GM12872 (cell line): ENCODE data around the gene FBXW11.

Experiments
- TF ChIP-seq, protein P1 (sequence below): IDR thresholded peaks from 3 replicates; pipeline ENCODE4 v1.5.1; 2011; ENCODE audit warnings: low read depth, mild to moderate bottlenecking, low read length, moderate library complexity; ENCODE audit not compliant: insufficient read depth

Gene FBXW11

DNA sequence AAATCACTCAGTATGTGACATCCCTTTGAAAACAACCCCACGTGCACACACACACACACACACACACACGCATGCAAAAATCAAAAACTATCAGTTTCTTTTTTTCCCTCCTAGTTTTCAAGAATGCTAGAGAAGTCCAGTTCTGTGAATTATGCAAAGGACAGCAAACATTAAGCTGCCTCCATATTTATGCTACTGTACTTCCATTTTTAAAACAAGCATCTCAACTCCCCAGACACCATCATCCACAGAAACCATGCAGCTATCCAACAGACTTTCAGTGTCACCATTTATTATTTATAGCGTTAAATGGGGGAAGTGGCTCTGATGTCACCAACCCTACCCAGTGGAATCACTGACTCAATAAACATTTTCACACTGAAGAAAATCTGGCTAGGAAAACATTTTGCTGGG lies 1.6 kb downstream of the FBXW11 start:
- TF ChIP-seq, protein P1, sequence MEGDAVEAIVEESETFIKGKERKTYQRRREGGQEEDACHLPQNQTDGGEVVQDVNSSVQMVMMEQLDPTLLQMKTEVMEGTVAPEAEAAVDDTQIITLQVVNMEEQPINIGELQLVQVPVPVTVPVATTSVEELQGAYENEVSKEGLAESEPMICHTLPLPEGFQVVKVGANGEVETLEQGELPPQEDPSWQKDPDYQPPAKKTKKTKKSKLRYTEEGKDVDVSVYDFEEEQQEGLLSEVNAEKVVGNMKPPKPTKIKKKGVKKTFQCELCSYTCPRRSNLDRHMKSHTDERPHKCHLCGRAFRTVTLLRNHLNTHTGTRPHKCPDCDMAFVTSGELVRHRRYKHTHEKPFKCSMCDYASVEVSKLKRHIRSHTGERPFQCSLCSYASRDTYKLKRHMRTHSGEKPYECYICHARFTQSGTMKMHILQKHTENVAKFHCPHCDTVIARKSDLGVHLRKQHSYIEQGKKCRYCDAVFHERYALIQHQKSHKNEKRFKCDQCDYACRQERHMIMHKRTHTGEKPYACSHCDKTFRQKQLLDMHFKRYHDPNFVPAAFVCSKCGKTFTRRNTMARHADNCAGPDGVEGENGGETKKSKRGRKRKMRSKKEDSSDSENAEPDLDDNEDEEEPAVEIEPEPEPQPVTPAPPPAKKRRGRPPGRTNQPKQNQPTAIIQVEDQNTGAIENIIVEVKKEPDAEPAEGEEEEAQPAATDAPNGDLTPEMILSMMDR: no peak

DNA sequence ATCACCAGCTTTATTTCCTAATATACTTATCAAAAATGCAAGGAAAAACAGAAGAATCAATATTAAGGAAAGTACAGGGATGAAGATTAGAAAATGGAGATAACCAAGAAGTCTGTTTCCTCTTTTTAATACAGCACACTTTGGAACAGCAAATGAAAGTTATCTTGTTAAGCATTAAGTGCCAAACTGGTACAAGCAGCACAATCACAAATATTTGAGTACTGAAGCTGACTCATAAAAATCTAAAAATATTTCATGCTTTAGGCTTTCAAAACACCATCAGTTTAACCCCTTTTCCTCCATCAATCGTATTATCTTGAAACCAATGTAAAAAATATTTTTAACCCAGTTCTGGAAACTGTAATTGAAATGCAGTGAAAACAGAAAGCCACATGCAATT lies 2.7 kb downstream of the FBXW11 start:
- TF ChIP-seq, protein P1: no peak

DNA sequence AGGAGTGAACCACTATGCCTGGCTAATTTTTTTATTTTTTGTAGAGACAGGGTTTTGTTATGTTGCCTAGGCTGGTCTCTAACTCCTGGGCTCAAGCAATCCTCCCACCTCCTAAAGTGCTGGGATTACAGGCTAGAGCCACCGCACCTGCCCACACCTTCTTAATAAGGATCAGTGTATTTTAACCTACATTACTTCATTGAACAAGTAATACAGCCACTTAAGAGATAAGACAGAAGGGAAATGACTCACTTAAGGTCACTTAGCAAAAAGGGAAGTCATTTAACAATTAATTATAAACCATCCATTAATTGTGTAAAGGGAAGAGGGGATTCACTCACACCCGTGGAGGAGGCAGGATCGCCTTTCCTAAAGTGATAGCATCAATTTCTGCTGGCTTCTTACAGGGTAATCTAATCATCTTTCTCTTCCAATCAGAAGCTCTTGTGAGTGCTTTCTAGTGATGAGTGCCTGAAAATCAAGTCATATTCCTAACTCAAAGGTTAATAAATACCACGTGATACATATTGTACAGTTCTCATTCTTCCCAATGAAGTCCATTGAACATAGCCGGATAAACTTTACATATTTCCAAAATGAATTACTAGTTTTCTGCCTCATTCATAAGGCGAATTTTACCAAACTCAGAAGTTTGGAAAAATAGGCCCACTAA lies 3.5 kb downstream of the FBXW11 start:
- TF ChIP-seq, protein P1: no peak

DNA sequence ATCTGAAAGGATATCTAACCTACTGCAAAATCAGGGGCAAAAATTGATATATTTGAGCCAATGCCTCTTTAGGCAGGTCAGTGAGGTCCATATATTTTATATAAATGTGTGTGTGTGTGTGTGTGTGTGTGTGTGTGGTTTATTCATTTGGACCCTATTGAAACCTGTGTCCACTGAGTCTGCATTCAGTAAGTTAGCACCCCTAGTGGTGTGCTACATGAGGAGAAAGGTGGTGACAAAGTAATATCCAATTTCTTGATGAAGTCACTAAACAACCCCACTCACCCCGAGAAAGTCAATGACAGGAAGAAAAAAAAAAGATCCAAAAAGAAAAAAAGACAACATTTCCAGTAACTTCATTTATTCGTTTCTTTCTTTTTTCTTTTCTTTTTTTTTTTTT lies 4.1 kb downstream of the FBXW11 start:
- TF ChIP-seq, protein P1: peak; percentile 66

DNA sequence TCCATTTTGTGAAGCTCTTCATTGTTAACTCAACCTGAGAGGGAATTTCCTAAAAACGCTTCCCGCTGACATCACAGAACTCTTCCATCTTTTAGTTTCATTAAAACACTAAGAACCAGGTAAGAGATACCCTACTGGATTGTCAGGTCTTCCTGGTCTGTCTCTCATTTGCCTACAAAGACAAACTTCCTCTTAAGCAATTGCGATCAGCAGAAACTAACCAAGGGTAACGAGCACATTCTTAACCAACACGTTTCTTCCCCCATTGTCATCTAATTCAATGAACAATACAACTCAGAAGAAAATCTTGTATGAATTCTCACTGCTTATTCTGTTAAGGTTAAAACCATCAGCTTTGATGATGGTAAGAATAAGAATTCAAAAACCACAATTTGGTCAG lies 6.6 kb downstream of the FBXW11 start:
- TF ChIP-seq, protein P1: no peak

DNA sequence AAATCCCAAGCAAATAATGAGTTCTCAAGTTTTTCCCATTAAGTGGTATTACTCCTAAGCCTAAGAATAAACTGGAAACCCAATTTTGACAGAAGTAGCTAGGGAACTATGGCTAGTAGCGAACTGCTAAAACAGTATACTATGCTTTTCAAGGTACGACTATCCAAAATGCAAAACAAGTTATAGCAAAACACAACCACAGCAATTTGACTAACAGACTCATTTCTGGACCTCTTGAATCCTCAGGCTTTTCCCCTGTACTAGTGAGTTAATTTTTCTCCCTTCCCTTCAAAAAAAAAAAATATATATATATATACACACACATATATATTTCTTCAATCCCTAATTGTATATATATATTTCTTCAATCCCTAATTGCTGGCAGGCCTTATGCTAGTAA lies 7.3 kb downstream of the FBXW11 start:
- TF ChIP-seq, protein P1: no peak

DNA sequence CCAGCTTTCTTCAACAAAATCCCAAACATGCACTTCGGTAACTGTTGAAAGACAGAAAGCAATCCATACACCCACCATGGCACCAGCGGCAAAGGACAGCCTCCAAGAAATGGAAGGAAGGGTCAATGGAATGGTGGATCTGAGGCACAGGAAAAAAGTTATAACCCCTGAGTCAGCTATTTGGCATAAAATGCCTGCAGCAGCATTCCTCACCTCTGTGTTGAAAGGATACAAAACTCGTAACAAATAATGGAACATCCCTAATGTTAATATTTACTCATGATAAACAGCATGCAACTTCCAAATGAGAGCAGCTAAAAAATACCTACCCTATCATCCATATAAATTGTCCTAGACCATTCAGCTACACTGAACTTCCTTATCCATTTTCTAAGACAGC lies 9.4 kb downstream of the FBXW11 start:
- TF ChIP-seq, protein P1: no peak
